Vagina (tissue), 2 donors: ENCODE results near the gene ERCC2. TPM values are rescaled to one million over a fixed set of nuclear protein-coding genes. Genes with fewer than 3 reads are reported as not detected.

Experiments used
- DNase-seq, 2 donors: peaks; one replicate each; pipeline ENCODE4 v3.0.0-alpha.2; 2017; ENCODE audit errors: extremely low spot score in 2 of 2
- H3K27ac ChIP-seq: fragments of 200-600 bp; sonication (generic); one replicate; pipeline ENCODE4 v1.5.1; 2019
- H3K27me3 ChIP-seq: fragments of 200-600 bp; sonication (generic); one replicate; pipeline ENCODE4 v1.5.1; 2019
- H3K36me3 ChIP-seq, 2 donors: fragments of 200-600 bp; sonication (generic); one replicate each; pipeline ENCODE4 v1.5.1; 2017 to 2019
- H3K4me1 ChIP-seq: fragments of 200-600 bp; sonication (generic); one replicate; pipeline ENCODE4 v1.5.1; 2019
- H3K4me3 ChIP-seq, 2 donors: fragments of 200-600 bp; sonication (generic); 1 replicate in 1 of 2; 2 replicates in 1 of 2; pipeline ENCODE4 v1.5.1; 2016 to 2019
- H3K9me3 ChIP-seq: fragments of 200-600 bp; sonication (generic); one replicate; pipeline ENCODE4 v1.5.1; 2019
- POLR2A ChIP-seq, 2 donors: fragments of 450-650 bp; IDR thresholded peaks; one replicate each; pipeline ENCODE4 v1.6.1; 2017; ENCODE audit warnings: antibody characterized with exemption in 2 of 2, mild to moderate bottlenecking in 2 of 2, moderate library complexity in 2 of 2
- POLR2AphosphoS5 ChIP-seq, 2 donors: sonication (generic); formaldehyde crosslinking; IDR thresholded peaks; one replicate each; pipeline ENCODE4 v1.9.0; 2017; ENCODE audit warnings: antibody characterized with exemption in 2 of 2, mild to moderate bottlenecking in 2 of 2, low read depth in 1 of 2; ENCODE audit not compliant: insufficient read depth in 1 of 2
- intact Hi-C: fragments of 100-400 bp; cut with DNase I; formaldehyde crosslinking; loops from one replicate; pipeline ENCODE4 v1.15.1; 2023
- total RNA-seq: library from RNA; depleted of rRNA; stranded (reverse); fragments of >200 nt; gene quantifications from one replicate; pipeline ENCODE4 v1.2.3, GENCODE V29; 2016
- TF ChIP-seq, protein P1 (sequence below), 3 experiments: fragments of 450-650 bp in 2 of 3; fragments of 200-600 bp in 1 of 3; sonication (generic) in 1 of 3; IDR thresholded peaks; one replicate each; pipeline ENCODE4 v1.5.1; 2017 to 2019; ENCODE audit warnings: antibody characterized with exemption in 3 of 3, mild to moderate bottlenecking in 2 of 3, moderate library complexity in 2 of 3

Gene ERCC2
- total RNA-seq, 1 donor from 2014 or later, result 17.9 TPM

DNA sequence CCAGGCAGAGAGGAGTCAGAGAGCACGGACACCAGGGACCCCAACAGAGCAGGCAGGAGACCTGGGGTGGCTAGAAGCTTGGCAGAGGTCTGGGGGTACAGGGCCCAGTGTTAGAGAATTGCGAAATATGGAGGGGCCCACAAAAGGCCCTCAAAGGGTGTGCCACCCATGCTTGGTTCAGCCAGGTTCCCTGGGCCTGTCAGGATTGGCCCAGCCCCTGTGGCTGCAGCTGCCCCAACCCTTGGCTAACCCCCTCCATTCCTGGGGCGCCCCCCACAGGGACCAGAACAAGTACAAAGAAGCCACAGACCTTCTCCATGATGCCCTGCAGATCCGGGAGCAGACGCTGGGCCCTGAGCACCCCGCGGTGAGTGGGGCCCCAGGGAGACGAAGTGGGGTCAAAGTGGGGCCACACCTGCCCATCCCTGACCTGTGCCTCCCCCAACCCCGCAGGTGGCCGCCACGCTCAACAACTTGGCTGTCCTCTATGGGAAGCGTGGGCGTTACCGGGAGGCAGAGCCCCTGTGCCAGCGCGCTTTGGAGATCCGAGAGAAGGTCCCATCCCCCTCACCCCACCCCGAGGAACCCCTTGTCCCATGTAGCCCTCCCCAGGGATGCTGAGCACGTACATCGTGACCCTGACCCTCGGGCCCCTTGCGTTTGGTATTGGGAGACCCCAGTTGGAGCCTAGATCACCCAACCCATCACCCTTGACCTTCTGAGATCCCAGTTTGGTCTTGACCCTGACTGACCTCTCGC is 21.8 kb downstream of the ERCC2 start:
- no peaks in the 10 kb centered on the region for H3K27me3 ChIP-seq
- DNase-seq, result no peak
- intact Hi-C loops, result no loop called here

DNA sequence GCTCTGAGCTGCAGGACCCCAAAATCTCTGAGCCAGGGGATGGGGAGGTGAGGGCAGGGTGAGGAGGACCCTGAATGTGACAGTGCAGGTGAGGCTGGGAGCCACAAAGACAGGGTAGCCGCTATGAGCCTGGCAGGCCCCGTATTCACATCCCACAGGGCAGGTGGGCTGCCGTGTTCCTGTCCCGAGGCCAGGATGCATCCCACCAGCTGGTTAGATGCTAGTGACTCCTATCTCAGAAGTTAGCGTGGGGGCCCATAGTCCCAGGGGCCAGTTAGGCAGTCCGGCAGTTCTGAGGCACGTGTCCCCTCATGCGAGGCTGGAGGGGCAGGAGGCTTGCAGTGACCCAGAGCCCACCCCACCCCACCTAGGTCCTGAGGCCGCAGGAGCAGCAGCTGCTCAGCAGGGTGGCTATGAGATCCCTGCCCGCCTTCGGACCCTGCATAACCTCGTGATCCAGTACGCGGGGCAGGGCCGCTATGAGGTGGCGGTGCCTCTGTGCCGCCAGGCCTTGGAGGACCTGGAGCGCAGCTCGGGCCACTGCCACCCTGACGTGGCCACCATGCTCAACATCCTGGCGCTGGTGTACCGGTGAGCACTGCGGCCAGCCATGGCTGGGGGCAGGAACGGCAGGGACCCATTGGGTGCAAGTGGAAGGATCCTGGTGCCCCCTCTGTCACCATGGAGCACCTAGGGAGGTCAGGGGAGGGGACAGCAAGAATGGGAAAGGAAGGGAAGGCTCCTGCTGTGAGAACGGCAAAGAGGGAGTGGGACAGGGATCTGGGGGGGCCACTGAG is 22.6 kb downstream of the ERCC2 start:
- Histone ChIP-seq H3K9me3 (no peaks in the 10 kb centered on the region), H3K36me3 (peaks cover 0 to 13% of the 10 kb centered on the region in 2 donors), H3K27ac (no peak overlapping the region), H3K4me3 (no peak overlapping the region), H3K27me3 (no peaks in the 10 kb centered on the region), H3K4me1 (peaks cover 7% of the 10 kb centered on the region)
- intact Hi-C loops, result no loop called here
- TF ChIP-seq POLR2AphosphoS5 (IDR thresholded peaks at IDR 0.05; ENCODE audit: insufficient read depth in 1 of 2, low read depth in 1 of 2) (peak in 1 of 2 donors; percentile 3), POLR2A (IDR thresholded peaks at IDR 0.05) (no peak)
- DNase-seq, result no peak

More for the DNA sequence above, 21.8 kb downstream of the ERCC2 start:
- no peaks in the 10 kb centered on the region for H3K9me3 ChIP-seq
- H3K4me3 ChIP-seq, result no peak overlapping the region
- H3K4me1 ChIP-seq, result peaks cover 7% of the 10 kb centered on the region
- no peak for TF ChIP-seq POLR2AphosphoS5 (IDR thresholded peaks at IDR 0.05; ENCODE audit: insufficient read depth in 1 of 2, low read depth in 1 of 2)
- TF ChIP-seq, protein P1, sequence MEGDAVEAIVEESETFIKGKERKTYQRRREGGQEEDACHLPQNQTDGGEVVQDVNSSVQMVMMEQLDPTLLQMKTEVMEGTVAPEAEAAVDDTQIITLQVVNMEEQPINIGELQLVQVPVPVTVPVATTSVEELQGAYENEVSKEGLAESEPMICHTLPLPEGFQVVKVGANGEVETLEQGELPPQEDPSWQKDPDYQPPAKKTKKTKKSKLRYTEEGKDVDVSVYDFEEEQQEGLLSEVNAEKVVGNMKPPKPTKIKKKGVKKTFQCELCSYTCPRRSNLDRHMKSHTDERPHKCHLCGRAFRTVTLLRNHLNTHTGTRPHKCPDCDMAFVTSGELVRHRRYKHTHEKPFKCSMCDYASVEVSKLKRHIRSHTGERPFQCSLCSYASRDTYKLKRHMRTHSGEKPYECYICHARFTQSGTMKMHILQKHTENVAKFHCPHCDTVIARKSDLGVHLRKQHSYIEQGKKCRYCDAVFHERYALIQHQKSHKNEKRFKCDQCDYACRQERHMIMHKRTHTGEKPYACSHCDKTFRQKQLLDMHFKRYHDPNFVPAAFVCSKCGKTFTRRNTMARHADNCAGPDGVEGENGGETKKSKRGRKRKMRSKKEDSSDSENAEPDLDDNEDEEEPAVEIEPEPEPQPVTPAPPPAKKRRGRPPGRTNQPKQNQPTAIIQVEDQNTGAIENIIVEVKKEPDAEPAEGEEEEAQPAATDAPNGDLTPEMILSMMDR (IDR thresholded peaks at IDR 0.05), result no peak
- no peak for TF ChIP-seq POLR2A (IDR thresholded peaks at IDR 0.05)
- H3K36me3 ChIP-seq, result peaks cover 0 to 13% of the 10 kb centered on the region in 2 donors
- no peak overlapping the region for H3K27ac ChIP-seq

DNA sequence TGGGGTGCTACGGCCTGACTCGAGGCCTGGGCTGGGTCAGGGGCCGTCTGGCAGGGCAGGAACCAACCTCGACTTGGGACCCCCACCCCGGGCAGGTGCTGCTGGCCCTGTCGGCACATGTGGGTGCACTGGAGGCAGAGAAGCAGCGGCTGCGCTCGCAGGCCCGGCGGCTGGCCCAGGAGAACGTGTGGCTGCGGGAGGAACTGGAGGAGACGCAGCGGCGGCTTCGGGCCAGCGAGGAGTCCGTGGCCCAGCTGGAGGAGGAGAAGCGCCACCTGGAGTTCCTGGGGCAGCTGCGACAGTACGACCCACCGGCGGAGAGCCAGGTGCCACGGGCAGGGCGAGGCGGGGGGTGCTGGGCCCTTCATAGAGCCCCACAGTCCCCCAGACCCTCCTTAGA is 23.9 kb downstream of the ERCC2 start:
- intact Hi-C loops, result no loop called here
- Histone ChIP-seq H3K4me1 (peaks cover 7% of the 10 kb centered on the region), H3K9me3 (no peaks in the 10 kb centered on the region), H3K27ac (no peak overlapping the region), H3K36me3 (peaks cover 0 to 8% of the 10 kb centered on the region in 2 donors), H3K27me3 (no peaks in the 10 kb centered on the region), H3K4me3 (no peak overlapping the region)
- DNase-seq, result no peak
- TF ChIP-seq POLR2AphosphoS5 (IDR thresholded peaks at IDR 0.05; ENCODE audit: insufficient read depth in 1 of 2, low read depth in 1 of 2), result no peak
- TF ChIP-seq, protein P1 (IDR thresholded peaks at IDR 0.05), result no peak
- TF ChIP-seq POLR2A (IDR thresholded peaks at IDR 0.05), result no peak

DNA sequence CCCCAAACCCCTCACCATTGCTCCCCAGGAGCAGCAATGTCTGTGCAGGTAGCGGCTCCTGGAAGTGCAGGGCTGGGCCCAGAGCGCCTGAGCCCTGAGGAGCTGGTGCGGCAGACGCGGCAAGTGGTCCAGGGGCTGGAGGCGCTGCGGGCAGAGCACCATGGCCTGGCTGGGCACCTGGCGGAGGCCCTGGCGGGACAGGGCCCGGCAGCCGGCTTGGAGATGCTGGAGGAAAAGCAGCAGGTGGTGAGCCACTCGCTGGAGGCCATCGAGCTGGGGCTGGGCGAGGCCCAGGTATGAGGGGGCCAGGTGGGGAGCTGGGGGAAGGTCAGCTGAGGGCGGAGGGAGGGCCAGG is 24.9 kb downstream of the ERCC2 start:
- H3K36me3 ChIP-seq, result peaks cover 0 to 2% of the 10 kb centered on the region in 2 donors
- H3K4me3 ChIP-seq, result no peak overlapping the region
- TF ChIP-seq, protein P1 (IDR thresholded peaks at IDR 0.05), result no peak
- TF ChIP-seq POLR2AphosphoS5 (IDR thresholded peaks at IDR 0.05; ENCODE audit: insufficient read depth in 1 of 2, low read depth in 1 of 2) (no peak), POLR2A (IDR thresholded peaks at IDR 0.05) (no peak)
- no peaks in the 10 kb centered on the region for H3K27me3 ChIP-seq
- H3K27ac ChIP-seq, result peak overlapping the region; percentile 74
- H3K4me1 ChIP-seq, result peaks cover 7% of the 10 kb centered on the region
- intact Hi-C loops, result no loop called here
- no peak for DNase-seq
- no peaks in the 10 kb centered on the region for H3K9me3 ChIP-seq

DNA sequence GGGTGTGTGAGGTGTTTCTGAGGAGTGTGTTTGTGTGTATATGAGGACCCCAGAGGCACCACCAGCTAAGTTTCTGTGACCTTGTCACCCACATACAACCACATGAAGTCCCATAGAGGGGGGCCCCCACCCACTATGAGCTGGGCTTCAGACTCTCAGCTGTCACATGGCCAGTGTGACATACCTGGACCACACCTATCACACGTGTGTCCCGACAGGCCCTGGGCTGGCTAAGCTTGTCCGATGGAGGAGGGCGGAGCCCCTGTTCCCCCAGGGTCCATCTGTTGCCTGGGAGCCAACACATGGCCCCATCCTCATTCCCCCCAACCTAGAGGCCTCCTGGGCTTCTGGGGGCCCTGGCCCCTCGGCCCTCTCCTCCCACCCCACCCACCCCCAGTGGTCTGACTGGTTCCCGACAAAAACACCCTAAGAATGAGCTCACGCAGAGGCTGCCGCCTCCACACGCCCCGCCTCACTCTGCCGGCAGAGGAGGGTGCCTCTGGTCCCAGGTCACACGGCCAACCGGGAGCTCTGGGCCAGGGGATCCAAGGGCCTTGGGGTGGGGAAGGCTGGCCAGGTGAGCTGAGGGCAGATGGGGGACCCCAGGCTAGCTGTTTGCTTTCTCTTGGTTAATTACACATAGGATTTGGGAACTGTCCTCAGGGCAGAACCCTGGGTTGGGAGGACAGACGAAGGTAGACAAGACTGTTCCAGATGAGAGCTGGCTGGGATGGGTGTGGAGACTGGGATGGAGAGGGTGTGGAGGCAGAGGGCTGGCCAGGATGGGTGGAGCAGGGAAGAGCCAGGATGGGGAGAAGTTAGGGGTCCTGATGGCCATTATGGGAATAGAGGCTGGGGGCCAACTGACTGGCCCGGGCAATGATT is 25.5 kb downstream of the ERCC2 start:
- Histone ChIP-seq H3K4me3 (no peak overlapping the region), H3K27me3 (no peaks in the 10 kb centered on the region), H3K4me1 (peaks cover 7% of the 10 kb centered on the region), H3K9me3 (no peaks in the 10 kb centered on the region), H3K36me3 (no peaks in the 10 kb centered on the region), H3K27ac (peak overlapping the region; percentile 74)
- intact Hi-C loops, result no loop called here
- TF ChIP-seq POLR2A (IDR thresholded peaks at IDR 0.05), result no peak
- peak; percentile 31 to 61 for TF ChIP-seq POLR2AphosphoS5 (IDR thresholded peaks at IDR 0.05; ENCODE audit: insufficient read depth in 1 of 2, low read depth in 1 of 2)
- TF ChIP-seq, protein P1 (IDR thresholded peaks at IDR 0.05), result no peak
- no peak for DNase-seq
